ENCODE measurements around the gene PRR23E. TPM values are rescaled to one million over a fixed set of nuclear protein-coding genes. Genes with fewer than 3 reads are reported as not detected.

Gene PRR23E
- total and polyA plus RNA-seq, 4 donors: not detected

- DNase-seq: no peak
- no peaks in the 10 kb centered on the region for H3K36me3 ChIP-seq (ENCODE audit: control insufficient read depth in 4 of 4, insufficient read depth in 4 of 4, low read length in 4 of 4)
- H3K9me3 ChIP-seq (ENCODE audit: control insufficient read depth in 4 of 4, insufficient read depth in 3 of 4, low read length in 3 of 4): peaks cover 0 to 3% (median 0%) of the 10 kb centered on the region in 4 donors
- H3K4me1 ChIP-seq (ENCODE audit: control insufficient read depth in 5 of 5, insufficient read depth in 5 of 5, low read length in 5 of 5): peaks cover 0 to 3% (median 0%) of the 10 kb centered on the region in 5 donors
- TF ChIP-seq CTCF (IDR thresholded peaks at IDR 0.05; ENCODE audit: control extremely low read depth, extremely low read depth): no peak
- no peak for ATAC-seq (ENCODE audit: insufficient read depth, low FRiP score)
- 56 to 65% methylated on average over 13 of the region's 13 CpGs for WGBS, 2 donors
- H3K27me3 ChIP-seq (ENCODE audit: control insufficient read depth in 3 of 3, insufficient read depth in 3 of 3, low read length in 2 of 3): peaks cover 0 to 35% (median 0%) of the 10 kb centered on the region in 3 donors
- no peak overlapping the region for H3K4me3 ChIP-seq
- H3K27ac ChIP-seq (ENCODE audit: low read depth in 1 of 2, low read length in 1 of 2): no peak overlapping the region
- no peak overlapping the region for H3K9ac ChIP-seq (ENCODE audit: insufficient read depth in 1 of 2, low read length in 2 of 2)
Observed at GRCh38 chr3:127218454-127218922, 25.6 kb downstream of the PRR23E start.

- H3K4me1 ChIP-seq (ENCODE audit: control insufficient read depth in 5 of 5, insufficient read depth in 5 of 5, low read length in 5 of 5): peaks cover 0 to 3% (median 0%) of the 10 kb centered on the region in 5 donors
- H3K36me3 ChIP-seq (ENCODE audit: control insufficient read depth in 4 of 4, insufficient read depth in 4 of 4, low read length in 4 of 4): no peaks in the 10 kb centered on the region
- H3K9ac ChIP-seq (ENCODE audit: insufficient read depth in 1 of 2, low read length in 2 of 2): no peak overlapping the region
- H3K27ac ChIP-seq (ENCODE audit: low read depth in 1 of 2, low read length in 1 of 2): no peak overlapping the region
- H3K4me3 ChIP-seq: no peak overlapping the region
- peaks cover 0 to 11% (median 0%) of the 10 kb centered on the region in 4 donors for H3K9me3 ChIP-seq (ENCODE audit: control insufficient read depth in 4 of 4, insufficient read depth in 3 of 4, low read length in 3 of 4)
- ATAC-seq (ENCODE audit: insufficient read depth, low FRiP score) (no peak), DNase-seq (no peak)
- TF ChIP-seq CTCF (IDR thresholded peaks at IDR 0.05; ENCODE audit: control extremely low read depth, extremely low read depth): no peak
- 67 to 82% methylated on average over 9 of the region's 9 CpGs for WGBS, 2 donors
- peaks cover 0 to 24% (median 0%) of the 10 kb centered on the region in 3 donors for H3K27me3 ChIP-seq (ENCODE audit: control insufficient read depth in 3 of 3, insufficient read depth in 3 of 3, low read length in 2 of 3)
Observed at GRCh38 chr3:127220497-127220896, 27.6 kb downstream of the PRR23E start.

- peaks cover 0 to 24% (median 0%) of the 10 kb centered on the region in 3 donors for H3K27me3 ChIP-seq (ENCODE audit: control insufficient read depth in 3 of 3, insufficient read depth in 3 of 3, low read length in 2 of 3)
- no peak for ATAC-seq (ENCODE audit: insufficient read depth, low FRiP score)
Observed at GRCh38 chr3:127221037-127221436, 28.1 kb downstream of the PRR23E start.

More at GRCh38 chr3:127221037-127221436, 28.1 kb downstream of the PRR23E start:
- no peaks in the 10 kb centered on the region for H3K36me3 ChIP-seq (ENCODE audit: control insufficient read depth in 4 of 4, insufficient read depth in 4 of 4, low read length in 4 of 4)
- H3K27ac ChIP-seq (ENCODE audit: low read depth in 1 of 2, low read length in 1 of 2): no peak overlapping the region
- H3K9ac ChIP-seq (ENCODE audit: insufficient read depth in 1 of 2, low read length in 2 of 2): no peak overlapping the region
- peaks cover 0 to 3% (median 0%) of the 10 kb centered on the region in 5 donors for H3K4me1 ChIP-seq (ENCODE audit: control insufficient read depth in 5 of 5, insufficient read depth in 5 of 5, low read length in 5 of 5)
- H3K4me3 ChIP-seq: no peak overlapping the region
- peaks cover 0 to 13% (median 0%) of the 10 kb centered on the region in 4 donors for H3K9me3 ChIP-seq (ENCODE audit: control insufficient read depth in 4 of 4, insufficient read depth in 3 of 4, low read length in 3 of 4)
- WGBS, 2 donors: 75 to 93% methylated on average over 4 of the region's 4 CpGs
- no peak for TF ChIP-seq CTCF (IDR thresholded peaks at IDR 0.05; ENCODE audit: control extremely low read depth, extremely low read depth)
- no peak for DNase-seq
